Hematopoietic multipotent progenitor cell treated with erythropoietin and hydrocortisone succinate and interleukin-3 and kit ligand, for 15 days (in vitro differentiated cells): ENCODE measurements around the gene FHOD3.

Experiments
- DNase-seq: peaks from one replicate; pipeline ENCODE4 v3.0.0-alpha.2; 2015; ENCODE audit warnings: low spot score

FHOD3 gene

GRCh38 chr18:36481201-36481657, 183.7 kb downstream of the FHOD3 start:
- no peak for DNase-seq

GRCh38 chr18:36481935-36482334, 184.4 kb downstream of the FHOD3 start:
- DNase-seq, result no peak

- DNase-seq, result no peak
These were observed 187.1 kb downstream of the FHOD3 start for GRCh38 chr18:36484591-36484990.

GRCh38 chr18:36485772-36486171, 188.3 kb downstream of the FHOD3 start:
- no peak for DNase-seq

GRCh38 chr18:36488131-36488530, 190.6 kb downstream of the FHOD3 start:
- DNase-seq, result no peak

- DNase-seq, result no peak
These were observed 193.4 kb downstream of the FHOD3 start for GRCh38 chr18:36490897-36491296.

- no peak for DNase-seq
These were observed 195.3 kb downstream of the FHOD3 start for GRCh38 chr18:36492604-36493329.

- DNase-seq, result no peak
These were observed 196.0 kb downstream of the FHOD3 start for GRCh38 chr18:36493349-36494159.

GRCh38 chr18:36494160-36494437, 196.6 kb downstream of the FHOD3 start:
- no peak for DNase-seq

- no peak for DNase-seq
These were observed 198.5 kb downstream of the FHOD3 start for GRCh38 chr18:36496022-36496421.

GRCh38 chr18:36499938-36500337, 202.4 kb downstream of the FHOD3 start:
- no peak for DNase-seq

GRCh38 chr18:36501100-36501499, 203.6 kb downstream of the FHOD3 start:
- no peak for DNase-seq

GRCh38 chr18:36503477-36503876, 206.0 kb downstream of the FHOD3 start:
- DNase-seq, result no peak

- no peak for DNase-seq
These were observed 207.4 kb downstream of the FHOD3 start for GRCh38 chr18:36504928-36505327.

- DNase-seq, result no peak
These were observed 208.2 kb downstream of the FHOD3 start for GRCh38 chr18:36505665-36506064.

GRCh38 chr18:36509646-36510197, 212.2 kb downstream of the FHOD3 start:
- DNase-seq, result no peak

GRCh38 chr18:36511791-36512352, 214.4 kb downstream of the FHOD3 start:
- DNase-seq, result no peak

GRCh38 chr18:36513556-36513955, 216.0 kb downstream of the FHOD3 start:
- DNase-seq, result no peak

- no peak for DNase-seq
These were observed 217.3 kb downstream of the FHOD3 start for GRCh38 chr18:36514778-36515177.

- no peak for DNase-seq
These were observed 218.7 kb downstream of the FHOD3 start for GRCh38 chr18:36516258-36516657.

GRCh38 chr18:36516726-36517125, 219.2 kb downstream of the FHOD3 start:
- DNase-seq, result no peak

GRCh38 chr18:36518839-36519238, 221.3 kb downstream of the FHOD3 start:
- no peak for DNase-seq

- no peak for DNase-seq
These were observed 221.8 kb downstream of the FHOD3 start for GRCh38 chr18:36519358-36519757.
